Adrenal gland (tissue), 12 donors: ENCODE measurements around the gene MYH10. TPM values are rescaled to one million over a fixed set of nuclear protein-coding genes. Genes with fewer than 3 reads are reported as not detected.

ENCODE experiments used
- DNase-seq, 7 donors: peaks; one replicate each; pipeline ENCODE4 v3.0.0-alpha.2; 2019 to 2020
- H3K27ac ChIP-seq, 5 donors: fragments of 200-600 bp; sonication (generic) in 4 of 5; 1 replicate in 3 of 5; 2 replicates in 2 of 5; pipeline versions ENCODE4 v1.5.1 to v1.8.0; 2016 to 2020; ENCODE audit warnings: mild to moderate bottlenecking in 1 of 5
- H3K27me3 ChIP-seq: fragments of 200-600 bp; 2 replicates; pipeline ENCODE4 v1.8.0; 2021
- H3K36me3 ChIP-seq, 2 donors: fragments of 200-600 bp; replicated peaks in 1 of 2; 1 replicate in 1 of 2; 2 replicates in 1 of 2; pipeline versions ENCODE4 v1.5.1 to v1.8.0; 2018 to 2022
- H3K4me1 ChIP-seq, 2 donors: fragments of 200-600 bp; replicated peaks in 1 of 2; 1 replicate in 1 of 2; 2 replicates in 1 of 2; pipeline versions ENCODE4 v1.5.1 to v1.8.0; 2018 to 2021
- H3K4me3 ChIP-seq, 4 donors: fragments of 200-600 bp; sonication (generic) in 3 of 4; one replicate each; pipeline ENCODE4 v1.5.1; 2016 to 2018
- H3K9me3 ChIP-seq, 3 donors: fragments of 200-600 bp; sonication (generic) in 1 of 3; replicated peaks in 1 of 3; 1 replicate in 2 of 3; 2 replicates in 1 of 3; pipeline versions ENCODE4 v1.5.1 to v1.8.0; 2016 to 2021
- POLR2A ChIP-seq, 2 donors: fragments of 450-650 bp; IDR thresholded peaks; one replicate each; pipeline ENCODE4 v1.6.1; 2017; ENCODE audit warnings: antibody characterized with exemption in 2 of 2, mild to moderate bottlenecking in 2 of 2, moderate library complexity in 1 of 2
- WGBS, 4 donors: extraction: QIAGEN DNeasy Blood & Tissue Kit in 2 of 4; methylation state at CpG; one replicate each; pipeline versions ENCODE4 v1.1.5 to v1.1.7; 2013 to 2017; 5-methylcytosine and 5-hydroxymethylcytosine counted together
- intact Hi-C, 2 donors: fragments of 100-400 bp; cut with DNase I; formaldehyde crosslinking; loops; one replicate each; pipeline versions ENCODE4 v1.14.1 to v1.15.0; 2022 to 2023
- polyA plus RNA-seq, 3 donors: library from polyadenylated mRNA; stranded (reverse); fragments of 200-250 nt in 2 of 3; fragments of 350-450 nt in 1 of 3; fragmentation: Illumina TruSeq in 1 of 3; extraction: RNeasy Lipid Tissue Mini Kit (QIAGEN cat#74804) in 1 of 3; gene quantifications; one replicate each; pipeline ENCODE4 v1.2.3, GENCODE V29; 2013 to 2014
- total RNA-seq, 9 donors: library from RNA; depleted of rRNA in 4 of 9; stranded (reverse); fragments of >200 nt in 4 of 9; fragments of 120-200 nt in 1 of 9; fragmentation: NEBNext Ultra II Directional in 1 of 9; extraction: Animal tissue kit (Norgen Biotek cat#: 25700) in 1 of 9; gene quantifications; one replicate each; pipeline versions ENCODE4 v1.1.0 to v1.2.4, GENCODE V29; 2013 to 2023
- TF ChIP-seq, protein P1 (sequence below), 6 experiments: fragments of 450-650 bp in 4 of 6; fragments of 200-600 bp in 2 of 6; sonication (generic) in 1 of 6; IDR thresholded peaks; 1 replicate in 5 of 6; 2 replicates in 1 of 6; pipeline versions ENCODE4 v1.5.1 to v1.8.0; 2016 to 2021; ENCODE audit warnings: antibody characterized with exemption in 6 of 6, mild to moderate bottlenecking in 2 of 6, moderate library complexity in 1 of 6
- donor health status: healthy with polysubstance abuse.
- donor health status: Bipolar disorder and iron deficiency.
- donor health status: DM: yes; HTN: yes; CAD: no.
- donor health status: DM: no; HTN: no; CAD: no.
- donor health status: DM: no; HTN: no; CAD: no.
- donor health status: DM: yes; HTN: yes; CAD: no.

Gene MYH10
- total and polyA plus RNA-seq, 12 donors = 9.8 to 101 (median 41.0) TPM

GRCh38 chr17:8583954-8584353 is 46.6 kb downstream of the MYH10 start:
- Histone ChIP-seq H3K9me3 (no peaks in the 10 kb centered on the region), H3K36me3 (peaks cover 0 to 4% of the 10 kb centered on the region in 2 donors), H3K4me3 (no peak overlapping the region), H3K27me3 (no peaks in the 10 kb centered on the region), H3K27ac (no peak overlapping the region), H3K4me1 (no peaks in the 10 kb centered on the region)
- TF ChIP-seq, protein P1, sequence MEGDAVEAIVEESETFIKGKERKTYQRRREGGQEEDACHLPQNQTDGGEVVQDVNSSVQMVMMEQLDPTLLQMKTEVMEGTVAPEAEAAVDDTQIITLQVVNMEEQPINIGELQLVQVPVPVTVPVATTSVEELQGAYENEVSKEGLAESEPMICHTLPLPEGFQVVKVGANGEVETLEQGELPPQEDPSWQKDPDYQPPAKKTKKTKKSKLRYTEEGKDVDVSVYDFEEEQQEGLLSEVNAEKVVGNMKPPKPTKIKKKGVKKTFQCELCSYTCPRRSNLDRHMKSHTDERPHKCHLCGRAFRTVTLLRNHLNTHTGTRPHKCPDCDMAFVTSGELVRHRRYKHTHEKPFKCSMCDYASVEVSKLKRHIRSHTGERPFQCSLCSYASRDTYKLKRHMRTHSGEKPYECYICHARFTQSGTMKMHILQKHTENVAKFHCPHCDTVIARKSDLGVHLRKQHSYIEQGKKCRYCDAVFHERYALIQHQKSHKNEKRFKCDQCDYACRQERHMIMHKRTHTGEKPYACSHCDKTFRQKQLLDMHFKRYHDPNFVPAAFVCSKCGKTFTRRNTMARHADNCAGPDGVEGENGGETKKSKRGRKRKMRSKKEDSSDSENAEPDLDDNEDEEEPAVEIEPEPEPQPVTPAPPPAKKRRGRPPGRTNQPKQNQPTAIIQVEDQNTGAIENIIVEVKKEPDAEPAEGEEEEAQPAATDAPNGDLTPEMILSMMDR (IDR thresholded peaks at IDR 0.05) = no peak
- intact Hi-C loops = no loop called here
- no peak for DNase-seq
- WGBS, 4 donors = 91 to 100% (median 95%) methylated on average over 2 of the region's 2 CpGs

GRCh38 chr17:8580952-8581658 is 49.4 kb downstream of the MYH10 start:
- Histone ChIP-seq H3K27ac (no peak overlapping the region), H3K4me3 (no peak overlapping the region), H3K4me1 (no peaks in the 10 kb centered on the region), H3K27me3 (no peaks in the 10 kb centered on the region), H3K9me3 (no peaks in the 10 kb centered on the region), H3K36me3 (peaks cover 0 to 4% of the 10 kb centered on the region in 2 donors)
- no peak for DNase-seq
- intact Hi-C loops = no loop called here
- no peak for TF ChIP-seq POLR2A (IDR thresholded peaks at IDR 0.05)
- TF ChIP-seq, protein P1 (IDR thresholded peaks at IDR 0.05) = no peak
- WGBS, 4 donors = 85 to 93% (median 91%) methylated on average over 5 of the region's 5 CpGs

GRCh38 chr17:8577868-8578267 is 52.7 kb downstream of the MYH10 start:
- Histone ChIP-seq H3K27me3 (no peaks in the 10 kb centered on the region), H3K9me3 (no peaks in the 10 kb centered on the region), H3K4me1 (no peaks in the 10 kb centered on the region), H3K27ac (no peak overlapping the region), H3K36me3 (no peaks in the 10 kb centered on the region), H3K4me3 (no peak overlapping the region)
- no peak for TF ChIP-seq POLR2A (IDR thresholded peaks at IDR 0.05)
- TF ChIP-seq, protein P1 (IDR thresholded peaks at IDR 0.05) = no peak
- DNase-seq = no peak
- intact Hi-C loops = loop anchor here in 1 of 2 donors (10.0 kb wide), 1 partner anchor 167 kb away; the partner anchor contains the start of gene CCDC42
- WGBS, 4 donors = 51 to 83% (median 74%) methylated on average over 2 of the region's 2 CpGs

- WGBS, 4 donors = 90 to 95% (median 93%) methylated on average over 3 of the region's 3 CpGs
- no peak for TF ChIP-seq POLR2A (IDR thresholded peaks at IDR 0.05)
- TF ChIP-seq, protein P1 (IDR thresholded peaks at IDR 0.05) = no peak
- intact Hi-C loops = loop anchor here in 1 of 2 donors (10.0 kb wide), 1 partner anchor 168 kb away; the partner anchor contains the start of gene CCDC42
- H3K36me3 ChIP-seq = no peaks in the 10 kb centered on the region
- H3K4me1 ChIP-seq = no peaks in the 10 kb centered on the region
- DNase-seq = no peak
- no peaks in the 10 kb centered on the region for H3K9me3 ChIP-seq
- no peak overlapping the region for H3K27ac ChIP-seq
- H3K4me3 ChIP-seq = no peak overlapping the region
- H3K27me3 ChIP-seq = no peaks in the 10 kb centered on the region
Measured at GRCh38 chr17:8576559-8577294, 53.8 kb downstream of the MYH10 start.
